ENCODE measurements around the gene ARHGAP27.

ARHGAP27 gene

GRCh38 chr17:45408611-45409421, 23.9 kb downstream of the ARHGAP27 start:
- DNase-seq: peak; percentile 17

- no peak for DNase-seq
These were observed 26.6 kb downstream of the ARHGAP27 start for GRCh38 chr17:45406107-45406506.

- peak; percentile 15 for DNase-seq
These were observed 27.2 kb downstream of the ARHGAP27 start for GRCh38 chr17:45405250-45406086.

- no peak for DNase-seq
These were observed 27.8 kb downstream of the ARHGAP27 start for GRCh38 chr17:45404870-45405249.

GRCh38 chr17:45403906-45404490, 28.7 kb downstream of the ARHGAP27 start:
- no peak for DNase-seq

- no peak for DNase-seq
These were observed 29.8 kb downstream of the ARHGAP27 start for GRCh38 chr17:45402916-45403315.

GRCh38 chr17:45398800-45399199, 33.9 kb downstream of the ARHGAP27 start:
- DNase-seq: no peak

GRCh38 chr17:45397796-45398195, 34.9 kb downstream of the ARHGAP27 start:
- no peak for DNase-seq

GRCh38 chr17:45396496-45397205, 36.0 kb downstream of the ARHGAP27 start:
- no peak for DNase-seq

GRCh38 chr17:45395569-45396415, 36.9 kb downstream of the ARHGAP27 start:
- DNase-seq: no peak

GRCh38 chr17:45394913-45395568, 37.6 kb downstream of the ARHGAP27 start:
- peak; percentile 89 for DNase-seq

GRCh38 chr17:45394564-45394912, 38.1 kb downstream of the ARHGAP27 start:
- DNase-seq: no peak

- no peak for DNase-seq
These were observed 38.6 kb downstream of the ARHGAP27 start for GRCh38 chr17:45394091-45394490.

GRCh38 chr17:45393411-45393810, 39.3 kb downstream of the ARHGAP27 start:
- no peak for DNase-seq

GRCh38 chr17:45391918-45392317, 40.8 kb downstream of the ARHGAP27 start:
- no peak for DNase-seq

GRCh38 chr17:45391291-45391690, 41.4 kb downstream of the ARHGAP27 start:
- no peak for DNase-seq

- no peak for DNase-seq
These were observed 43.3 kb downstream of the ARHGAP27 start for GRCh38 chr17:45389354-45389753.

GRCh38 chr17:45388604-45389325, 43.9 kb downstream of the ARHGAP27 start:
- DNase-seq: peak; percentile 36

- no peak for DNase-seq
These were observed 44.9 kb downstream of the ARHGAP27 start for GRCh38 chr17:45387739-45388138.

GRCh38 chr17:45386178-45386577, 46.5 kb downstream of the ARHGAP27 start:
- no peak for DNase-seq

Data from fibroblast of skin of scalp (primary cell).